GM15510 (cell line): Measurements from ENCODE around the gene ZNF423.

ENCODE experiments used
- POLR2A ChIP-seq: IDR thresholded peaks from 3 replicates; pipeline ENCODE4 v1.6.1; 2011; ENCODE audit warnings: borderline replicate concordance; ENCODE audit not compliant: insufficient read length; ENCODE audit errors: extremely low read depth

Gene ZNF423

GRCh38 chr16:49455181-49455990 is 400.5 kb downstream of the ZNF423 start:
- TF ChIP-seq POLR2A: no peak

DNA sequence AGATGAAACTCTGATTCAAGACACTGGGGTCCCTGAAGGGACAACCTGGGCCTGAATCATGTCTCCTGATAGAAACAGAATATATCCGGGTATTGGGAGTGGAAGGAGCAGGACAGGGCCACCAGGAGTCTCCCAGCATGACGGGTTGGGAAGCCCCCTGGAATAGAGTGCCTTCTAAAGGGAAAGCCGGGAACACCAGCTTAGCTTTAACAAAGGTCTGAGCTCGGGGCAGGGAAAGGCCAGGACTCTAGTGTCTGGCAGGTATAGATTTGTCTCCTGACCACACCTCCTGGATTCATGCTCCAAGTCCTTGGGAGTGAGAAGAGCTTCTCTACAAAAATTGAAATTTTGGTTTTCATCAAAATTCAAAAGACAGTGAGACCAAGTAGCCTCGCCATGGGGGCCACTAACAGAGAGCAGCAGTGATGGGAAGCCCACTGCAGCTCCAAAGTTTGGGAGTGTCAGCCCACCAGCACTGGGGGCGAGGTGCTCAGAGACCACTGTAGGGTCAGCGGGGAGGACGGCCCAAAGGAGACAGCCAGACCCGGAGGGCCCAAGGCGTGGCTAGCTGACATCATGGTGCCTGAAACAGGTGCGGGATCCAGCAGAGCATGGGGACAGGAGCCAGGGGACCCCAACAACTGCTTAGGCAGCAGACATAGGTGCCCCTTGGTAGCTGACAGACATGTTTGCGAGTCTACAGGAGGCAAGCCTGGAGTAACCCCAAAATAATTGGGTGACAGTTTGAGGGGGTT is 401.3 kb downstream of the ZNF423 start:
- no peak for TF ChIP-seq POLR2A

GRCh38 chr16:49453983-49454382 is 401.9 kb downstream of the ZNF423 start:
- no peak for TF ChIP-seq POLR2A

DNA sequence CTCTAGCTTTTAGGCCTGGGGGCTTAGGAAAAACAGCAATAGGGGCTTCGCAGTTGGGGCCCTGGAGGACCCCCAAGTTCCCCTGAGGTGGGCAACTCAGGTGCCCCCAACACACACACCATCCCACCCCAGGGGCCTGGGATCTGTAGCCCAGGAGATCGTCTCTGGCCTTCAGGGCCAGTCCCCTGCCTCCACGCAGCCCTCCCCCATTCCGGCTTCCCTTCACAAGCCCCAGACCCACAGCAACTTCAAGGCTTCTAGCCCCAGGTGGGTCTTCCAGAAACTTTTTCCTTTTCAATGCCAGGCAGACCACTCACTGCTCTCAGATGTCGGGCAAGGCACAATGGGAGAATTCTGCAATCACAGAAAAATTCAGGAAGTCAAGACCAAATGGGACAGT is 402.9 kb downstream of the ZNF423 start:
- no peak for TF ChIP-seq POLR2A

- no peak for TF ChIP-seq POLR2A
These were observed 403.3 kb downstream of the ZNF423 start for GRCh38 chr16:49452578-49452977.

GRCh38 chr16:49452108-49452507 is 403.8 kb downstream of the ZNF423 start:
- TF ChIP-seq POLR2A: no peak

- no peak for TF ChIP-seq POLR2A
These were observed 409.1 kb downstream of the ZNF423 start for GRCh38 chr16:49446805-49447204.

DNA sequence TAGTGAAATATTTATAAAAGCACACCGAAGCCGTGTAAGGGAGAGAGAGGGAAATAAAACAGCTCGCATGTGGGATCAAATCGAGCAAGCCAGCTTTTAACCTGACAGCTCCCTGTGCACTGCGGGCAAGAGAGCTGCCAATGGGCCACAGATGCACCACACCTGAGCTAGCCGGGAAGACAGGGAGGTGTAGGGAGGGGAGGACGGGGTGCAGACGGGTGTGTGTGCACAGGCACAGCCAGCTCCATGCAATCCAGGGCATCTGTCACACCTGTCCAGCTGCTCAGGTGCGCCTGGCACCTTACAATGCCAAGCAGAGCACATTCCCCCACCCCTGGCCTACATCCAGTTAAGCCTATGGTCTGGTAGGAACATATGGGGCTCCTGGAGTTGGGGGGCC is 412.3 kb downstream of the ZNF423 start:
- no peak for TF ChIP-seq POLR2A

DNA sequence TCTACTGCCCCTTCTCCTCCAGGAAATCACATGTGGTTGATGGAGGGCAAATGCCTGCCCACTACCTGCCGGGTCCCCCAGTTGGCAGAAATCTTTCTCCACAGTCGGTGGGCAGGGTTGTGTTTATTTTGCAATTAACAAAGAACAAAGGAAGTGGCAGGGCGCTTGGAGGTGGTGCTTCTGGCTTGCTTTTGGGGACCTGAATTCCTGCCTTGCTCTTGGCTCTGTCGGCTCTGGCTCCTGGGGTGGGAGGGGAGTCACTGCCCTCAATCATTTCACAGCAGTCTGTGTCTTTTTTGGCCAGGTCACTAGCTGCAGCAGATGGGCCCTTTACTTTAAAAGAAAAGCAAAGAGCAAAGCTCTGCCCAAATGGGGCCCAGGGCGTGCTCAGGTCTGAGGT is 413.1 kb downstream of the ZNF423 start:
- TF ChIP-seq POLR2A: no peak

DNA sequence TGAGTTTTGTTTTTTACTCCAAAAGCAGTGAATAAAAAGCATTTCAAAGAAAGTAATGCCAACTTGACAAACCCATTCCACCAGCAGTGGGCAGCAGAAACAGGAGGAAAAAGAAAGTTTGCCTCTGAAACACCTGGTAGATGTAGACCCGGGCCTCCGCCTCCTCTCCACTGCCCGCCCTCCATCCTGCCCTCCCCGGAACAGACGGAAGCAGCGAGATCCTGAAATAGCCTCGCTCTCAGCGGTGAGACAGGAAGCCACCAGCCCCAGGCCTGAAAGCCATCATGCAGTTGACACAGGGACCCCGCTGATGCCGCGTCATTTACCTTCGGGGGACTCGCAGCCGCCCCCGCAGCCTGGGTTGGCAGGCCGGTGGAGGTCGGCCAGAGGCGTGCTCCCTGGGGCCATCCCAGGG is 414.5 kb downstream of the ZNF423 start:
- peak; percentile 54 for TF ChIP-seq POLR2A

- TF ChIP-seq POLR2A: no peak
These were observed 415.5 kb downstream of the ZNF423 start for GRCh38 chr16:49440156-49441065.

GRCh38 chr16:49439676-49440075 is 416.2 kb downstream of the ZNF423 start:
- no peak for TF ChIP-seq POLR2A

GRCh38 chr16:49439050-49439449 is 416.9 kb downstream of the ZNF423 start:
- no peak for TF ChIP-seq POLR2A
